ENCODE measurements around the gene OR5K2.

OR5K2 gene

DNA sequence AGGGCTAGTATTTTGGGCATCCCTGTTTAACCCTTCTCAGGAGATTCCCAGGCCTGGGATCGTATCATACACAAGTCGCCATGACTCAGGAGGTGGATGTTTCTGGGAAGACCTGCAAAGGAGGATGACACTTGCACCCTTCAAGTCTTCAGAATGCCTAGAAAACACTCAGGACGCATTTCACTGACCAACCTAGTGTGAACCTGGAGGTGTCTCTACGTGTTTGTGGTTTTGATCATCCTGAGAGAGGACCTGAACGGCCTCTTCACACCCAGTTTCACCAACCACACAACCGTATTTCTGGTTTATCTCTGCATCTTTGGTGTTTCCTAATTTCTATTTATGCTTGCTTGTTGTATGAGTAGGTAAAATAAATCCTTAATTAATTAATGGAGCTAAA is 28.0 kb downstream of the OR5K2 start:
- peak in 1 of 5 donors; percentile 82 for DNase-seq

GRCh38 chr3:98528474-98529346 is 31.2 kb downstream of the OR5K2 start:
- no peak for DNase-seq

DNA sequence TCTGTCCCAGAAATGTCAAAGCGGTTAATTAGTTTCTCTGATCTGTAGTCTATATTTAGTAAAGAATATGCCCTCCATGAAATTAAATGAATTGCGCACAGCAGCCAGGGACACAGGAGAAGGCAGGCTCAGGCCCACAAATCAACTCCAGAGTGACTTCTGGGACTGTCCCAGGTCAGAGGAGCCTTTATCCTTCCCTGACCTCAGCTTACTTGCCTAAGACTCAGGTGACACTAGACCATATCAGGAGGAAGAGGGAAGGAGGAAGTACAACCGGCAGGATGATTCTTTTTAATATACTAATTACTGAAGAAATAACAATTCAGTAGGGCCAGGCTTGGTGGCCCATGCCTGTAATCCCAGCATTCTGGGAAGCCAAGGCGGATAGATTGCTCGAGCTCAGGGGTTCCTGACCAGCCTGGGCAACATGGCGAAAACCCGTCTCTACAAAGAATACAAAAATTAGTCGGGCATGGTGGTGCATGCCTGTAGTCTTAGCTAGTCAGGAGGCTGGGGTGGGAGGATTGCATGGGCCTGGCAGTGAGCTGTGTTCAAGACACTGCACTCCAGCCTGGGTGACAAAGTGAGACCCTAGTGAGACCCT is 32.5 kb downstream of the OR5K2 start:
- DNase-seq: no peak

GRCh38 chr3:98530676-98531075 is 33.2 kb downstream of the OR5K2 start:
- DNase-seq: no peak

- peak in 1 of 5 donors; percentile 81 for DNase-seq
These were observed 34.3 kb downstream of the OR5K2 start, which contains the start of gene GPR15 for GRCh38 chr3:98531622-98532274. GPR15 (plus strand) TSS chr3:98531978; CDS start chr3:98532034, 56 bp downstream.

GRCh38 chr3:98532275-98532637 is 34.8 kb downstream of the OR5K2 start:
- DNase-seq: peak in 1 of 5 donors; percentile 44

DNA sequence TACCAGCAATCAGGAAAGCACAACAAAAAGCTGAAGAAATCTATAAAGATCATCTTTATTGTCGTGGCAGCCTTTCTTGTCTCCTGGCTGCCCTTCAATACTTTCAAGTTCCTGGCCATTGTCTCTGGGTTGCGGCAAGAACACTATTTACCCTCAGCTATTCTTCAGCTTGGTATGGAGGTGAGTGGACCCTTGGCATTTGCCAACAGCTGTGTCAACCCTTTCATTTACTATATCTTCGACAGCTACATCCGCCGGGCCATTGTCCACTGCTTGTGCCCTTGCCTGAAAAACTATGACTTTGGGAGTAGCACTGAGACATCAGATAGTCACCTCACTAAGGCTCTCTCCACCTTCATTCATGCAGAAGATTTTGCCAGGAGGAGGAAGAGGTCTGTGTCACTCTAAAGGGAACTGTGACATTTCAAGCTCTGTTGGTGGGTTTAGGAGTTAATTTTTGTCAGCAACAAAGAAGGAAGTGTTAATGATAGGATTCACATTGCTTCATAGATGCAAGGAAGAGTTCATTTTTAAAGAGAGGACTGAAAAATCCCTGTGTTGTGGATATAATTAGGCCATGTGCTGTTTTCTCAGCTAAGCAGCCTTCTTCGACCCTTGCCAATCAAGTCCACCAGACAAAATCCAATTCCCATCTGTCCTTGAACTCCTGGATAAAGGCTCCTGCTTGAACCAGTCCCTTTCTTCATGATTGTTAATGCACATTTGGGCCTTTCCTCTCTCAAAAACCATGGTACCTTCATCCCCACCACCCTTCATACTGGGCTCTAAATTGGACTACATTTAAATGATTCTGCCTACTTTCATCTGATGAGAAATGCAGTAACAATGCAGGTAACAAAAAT is 35.5 kb downstream of the OR5K2 start:
- peak in 1 of 5 donors; percentile 40 for DNase-seq

DNA sequence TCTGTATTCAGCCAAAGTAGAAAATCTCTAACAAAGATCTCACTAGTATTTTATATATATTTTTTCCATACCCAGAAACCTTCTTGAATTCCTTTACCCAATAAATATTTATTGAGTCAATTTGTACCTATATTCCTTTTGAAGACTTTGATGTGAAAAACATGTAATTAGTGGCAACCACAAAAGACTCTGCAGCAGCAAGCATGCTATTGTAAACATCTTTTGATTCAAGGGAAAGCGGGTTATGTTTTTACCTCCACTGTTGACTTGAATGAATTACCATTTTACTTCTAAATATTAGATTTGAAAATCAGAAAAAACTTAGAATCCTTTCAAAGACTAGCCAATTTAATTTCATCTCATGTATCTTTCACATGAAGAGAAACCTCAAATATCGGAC is 36.7 kb downstream of the OR5K2 start:
- peak in 1 of 5 donors; percentile 38 for DNase-seq

- no peak for DNase-seq
These were observed 37.3 kb downstream of the OR5K2 start for GRCh38 chr3:98534734-98535133.

DNA sequence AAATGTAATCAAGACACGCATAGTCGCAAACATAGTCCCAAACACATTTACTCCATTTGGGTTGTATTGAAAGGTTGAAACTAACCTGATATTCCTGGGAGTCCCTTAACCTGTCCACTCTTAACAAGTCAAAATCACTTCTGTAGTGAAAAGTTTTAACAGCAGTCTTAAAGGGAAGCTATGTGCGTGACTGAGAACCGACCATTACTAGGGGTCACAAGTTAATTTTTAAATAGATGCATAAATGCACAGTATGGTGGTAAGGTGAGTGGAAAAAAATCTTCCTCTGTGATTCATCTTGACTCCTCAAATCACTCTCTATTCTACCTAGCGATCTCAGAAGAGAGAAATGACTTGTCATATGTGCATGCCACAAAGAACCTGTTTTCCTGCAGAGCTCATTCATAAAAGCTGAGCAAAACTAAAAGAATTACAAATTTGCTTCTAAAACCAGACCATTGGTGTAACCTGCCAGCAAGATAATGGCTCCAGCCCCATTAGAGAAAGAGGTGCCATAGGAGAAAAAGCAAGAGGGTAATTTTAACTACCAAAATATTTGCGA is 39.1 kb downstream of the OR5K2 start:
- peak in 1 of 5 donors; percentile 87 for DNase-seq

- DNase-seq: peak in 1 of 5 donors; percentile 84
These were observed 42.9 kb downstream of the OR5K2 start for GRCh38 chr3:98540346-98540745.

DNA sequence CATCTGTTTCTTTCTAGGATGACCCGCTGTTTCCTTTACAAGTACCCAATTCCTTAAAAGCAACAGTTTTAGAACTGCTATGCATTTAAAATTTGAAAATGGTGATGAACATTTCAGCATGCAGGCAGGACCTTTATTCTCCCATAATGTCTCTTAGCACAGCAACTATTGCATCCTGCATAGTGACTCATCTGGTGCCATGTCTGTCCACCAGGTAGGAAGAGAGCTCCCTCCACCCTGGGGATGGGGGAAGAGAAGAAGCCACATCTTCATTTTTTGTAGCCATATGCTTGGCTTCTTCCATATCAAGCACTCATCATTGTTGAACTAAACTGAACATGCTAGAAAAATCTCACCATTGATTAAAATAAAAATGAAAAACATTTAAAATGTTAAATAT is 44.2 kb downstream of the OR5K2 start:
- DNase-seq: peak in 1 of 5 donors; percentile 53

DNA sequence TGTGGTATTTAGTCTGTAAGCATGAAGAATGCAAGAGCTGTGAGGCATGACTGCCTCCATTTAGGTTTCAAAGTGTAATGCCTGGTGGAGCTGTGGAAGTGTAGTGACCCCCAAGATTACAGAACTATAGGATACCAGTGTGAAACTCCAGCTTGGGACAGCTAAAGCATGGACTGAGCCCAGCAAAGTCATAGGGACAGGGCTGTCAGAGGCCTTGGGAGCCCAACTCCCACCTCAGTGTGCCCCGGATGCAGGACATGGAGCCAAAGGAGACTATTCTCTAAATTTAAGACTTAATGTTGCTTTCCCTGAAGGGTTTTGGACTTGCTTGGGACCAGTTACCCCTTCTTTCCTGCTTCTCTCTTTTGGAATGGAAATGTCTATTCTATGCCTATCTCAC is 45.1 kb downstream of the OR5K2 start:
- DNase-seq: no peak

DNA sequence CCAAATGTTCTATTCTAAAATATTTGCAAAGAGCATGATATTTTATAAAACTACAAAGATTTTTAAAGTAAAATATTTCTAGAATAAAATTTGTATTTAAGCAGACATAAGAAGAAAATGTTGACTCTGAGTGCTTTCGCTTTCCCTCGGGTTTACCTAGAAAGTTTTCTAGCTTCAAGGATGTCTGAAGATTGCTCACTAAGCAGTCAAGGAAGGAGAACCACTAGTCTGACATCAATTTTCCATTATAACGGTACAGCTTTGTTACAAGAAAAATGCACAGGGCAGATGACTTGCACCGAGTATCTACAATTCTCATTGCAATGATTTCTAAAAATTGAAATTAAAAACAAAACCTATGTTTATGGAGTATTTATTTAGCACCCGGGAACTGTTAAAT is 48.5 kb downstream of the OR5K2 start:
- DNase-seq: peak in 1 of 5 donors; percentile 79
